ENCODE data around the gene ASCC3. TPM values are rescaled to one million over a fixed set of nuclear protein-coding genes. Genes with fewer than 3 reads are reported as not detected.

The ASCC3 gene
- total RNA-seq, 1 experiment from 2014 or later = 45.6 TPM

GRCh38 chr6:100491952-100492670, 389.0 kb downstream of the ASCC3 start:
- TF ChIP-seq CTCF (IDR thresholded peaks at IDR 0.05; ENCODE audit: unreplicated experiment) = no peak
- no TSS peak for BruUV-seq (replicated peaks)
- H3K27ac Mint-ChIP-seq (ENCODE audit: unreplicated experiment) = no peak overlapping the region
- peaks cover 8% of the 10 kb centered on the region for H3K36me3 Mint-ChIP-seq (ENCODE audit: insufficient read depth, unreplicated experiment)
- CTCF ChIA-PET = no interaction called here
- peaks cover 28% of the 10 kb centered on the region for H3K4me1 Mint-ChIP-seq (ENCODE audit: low read depth, unreplicated experiment)
- DNase-seq = no peak
- peaks cover 3% of the 10 kb centered on the region for H3K9me3 Mint-ChIP-seq (ENCODE audit: low read depth, unreplicated experiment)
- no peak overlapping the region for H3K4me3 Mint-ChIP-seq (ENCODE audit: low read depth, unreplicated experiment)
- no peaks in the 10 kb centered on the region for H3K27me3 Mint-ChIP-seq (ENCODE audit: unreplicated experiment)
- intact Hi-C loops (cut with micrococcal nuclease; ENCODE audit: unreplicated experiment) = no loop called here

GRCh38 chr6:100490065-100490464, 391.1 kb downstream of the ASCC3 start:
- no peak for DNase-seq
- H3K4me1 Mint-ChIP-seq (ENCODE audit: low read depth, unreplicated experiment) = peaks cover 28% of the 10 kb centered on the region
- no TSS peak for BruUV-seq (replicated peaks)
- intact Hi-C loops (cut with micrococcal nuclease; ENCODE audit: unreplicated experiment) = no loop called here
- no peak overlapping the region for H3K4me3 Mint-ChIP-seq (ENCODE audit: low read depth, unreplicated experiment)
- TF ChIP-seq CTCF (IDR thresholded peaks at IDR 0.05; ENCODE audit: unreplicated experiment) = no peak
- no peak overlapping the region for H3K27ac Mint-ChIP-seq (ENCODE audit: unreplicated experiment)
- no peaks in the 10 kb centered on the region for H3K27me3 Mint-ChIP-seq (ENCODE audit: unreplicated experiment)
- H3K36me3 Mint-ChIP-seq (ENCODE audit: insufficient read depth, unreplicated experiment) = peaks cover 8% of the 10 kb centered on the region
- no peaks in the 10 kb centered on the region for H3K9me3 Mint-ChIP-seq (ENCODE audit: low read depth, unreplicated experiment)
- CTCF ChIA-PET = no interaction called here

GRCh38 chr6:100488244-100488643, 392.9 kb downstream of the ASCC3 start:
- Mint-ChIP-seq H3K27me3 (ENCODE audit: unreplicated experiment) (no peaks in the 10 kb centered on the region), H3K27ac (ENCODE audit: unreplicated experiment) (no peak overlapping the region), H3K9me3 (ENCODE audit: low read depth, unreplicated experiment) (no peaks in the 10 kb centered on the region), H3K4me3 (ENCODE audit: low read depth, unreplicated experiment) (no peak overlapping the region), H3K36me3 (ENCODE audit: insufficient read depth, unreplicated experiment) (peaks cover 6% of the 10 kb centered on the region), H3K4me1 (ENCODE audit: low read depth, unreplicated experiment) (peaks cover 26% of the 10 kb centered on the region)
- CTCF ChIA-PET = no interaction called here
- DNase-seq = no peak
- TF ChIP-seq CTCF (IDR thresholded peaks at IDR 0.05; ENCODE audit: unreplicated experiment) = no peak
- no TSS peak for BruUV-seq (replicated peaks)
- intact Hi-C loops (cut with micrococcal nuclease; ENCODE audit: unreplicated experiment) = no loop called here

GRCh38 chr6:100487638-100488037, 393.5 kb downstream of the ASCC3 start:
- Mint-ChIP-seq H3K27ac (ENCODE audit: unreplicated experiment) (no peak overlapping the region), H3K9me3 (ENCODE audit: low read depth, unreplicated experiment) (no peaks in the 10 kb centered on the region), H3K4me3 (ENCODE audit: low read depth, unreplicated experiment) (no peak overlapping the region), H3K4me1 (ENCODE audit: low read depth, unreplicated experiment) (peaks cover 25% of the 10 kb centered on the region), H3K27me3 (ENCODE audit: unreplicated experiment) (no peaks in the 10 kb centered on the region), H3K36me3 (ENCODE audit: insufficient read depth, unreplicated experiment) (no peaks in the 10 kb centered on the region)
- no peak for TF ChIP-seq CTCF (IDR thresholded peaks at IDR 0.05; ENCODE audit: unreplicated experiment)
- CTCF ChIA-PET = no interaction called here
- DNase-seq = no peak
- intact Hi-C loops (cut with micrococcal nuclease; ENCODE audit: unreplicated experiment) = no loop called here
- BruUV-seq (replicated peaks) = no TSS peak
